ENCODE measurements around the gene WDR27.

The WDR27 gene

DNA sequence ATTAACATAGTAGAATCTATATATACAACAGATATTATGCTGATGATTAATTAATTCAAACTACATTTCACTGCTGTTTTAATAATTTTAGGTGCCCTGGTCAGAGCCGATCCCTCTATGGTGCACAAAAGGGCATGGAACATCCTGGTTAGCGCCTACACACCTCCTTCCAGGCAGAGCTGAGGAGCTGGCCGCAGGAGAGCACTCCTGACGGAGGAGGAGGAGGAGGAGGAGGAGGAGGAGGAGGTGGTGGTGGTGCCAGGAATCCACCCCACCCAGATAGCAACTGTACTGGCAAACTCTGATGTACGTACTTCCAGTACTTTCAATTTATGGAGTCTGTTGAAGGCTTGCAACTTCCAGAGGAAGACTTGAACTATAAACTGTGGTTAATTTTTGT lies 244.1 kb downstream of the WDR27 start:
- H3K4me2 ChIP-seq (ENCODE audit: low read length, poor library complexity, severe bottlenecking) = no peak overlapping the region
- no peaks in the 10 kb centered on the region for H3K27me3 ChIP-seq (ENCODE audit: control insufficient read depth in 1 of 2, insufficient read depth in 1 of 2, low read length in 2 of 2)
- no CpG with 5 or more reads among the region's 5 CpGs for WGBS
- no peak overlapping the region for H4K91ac ChIP-seq (ENCODE audit: low read length)
- peaks cover 8% of the 10 kb centered on the region for H3K4me1 ChIP-seq (ENCODE audit: control insufficient read depth, insufficient read depth, low read depth, low read length)
- no peak overlapping the region for H3K14ac ChIP-seq (ENCODE audit: low read length in 2 of 2)
- peaks cover 0 to 3% of the 10 kb centered on the region in 2 experiments for H3K36me3 ChIP-seq (ENCODE audit: control insufficient read depth in 1 of 2, insufficient read depth in 2 of 2, low read depth in 1 of 2, low read length in 2 of 2)
- no peak overlapping the region for H2BK15ac ChIP-seq (ENCODE audit: low read depth, poor library complexity, severe bottlenecking)
- H3K9ac ChIP-seq (ENCODE audit: low read length) = no peak overlapping the region
- H2AFZ ChIP-seq (ENCODE audit: low read depth, low read length) = no peak overlapping the region
- no peak overlapping the region for H3K4me3 ChIP-seq (ENCODE audit: insufficient read depth in 1 of 2, low read depth in 1 of 2, low read length in 2 of 2)
- no peak overlapping the region for H4K8ac ChIP-seq (ENCODE audit: low read length)
- no peak overlapping the region for H3K18ac ChIP-seq (ENCODE audit: low read depth in 1 of 2, low read length in 2 of 2)
- no peaks in the 10 kb centered on the region for H3K79me1 ChIP-seq (replicated peaks; ENCODE audit: low read length, poor library complexity, severe bottlenecking)
- H3K9me3 ChIP-seq (ENCODE audit: control insufficient read depth, low read length) = peaks cover 29% of the 10 kb centered on the region
- no peak overlapping the region for H2BK12ac ChIP-seq (ENCODE audit: low read length in 2 of 2)
- no peak overlapping the region for H3K23ac ChIP-seq (ENCODE audit: low read length in 2 of 2)
- H2BK5ac ChIP-seq (ENCODE audit: low read depth, low read length, poor library complexity, severe bottlenecking) = no peak overlapping the region
- DNase-seq = no peak
- H3K27ac ChIP-seq (ENCODE audit: low read length, poor library complexity, severe bottlenecking) = no peak overlapping the region
- no peak overlapping the region for H2AK5ac ChIP-seq (ENCODE audit: low read length, severe bottlenecking)
- no peak overlapping the region for H3K4ac ChIP-seq (ENCODE audit: low read depth in 1 of 2, low read length in 2 of 2)
- H2BK120ac ChIP-seq (ENCODE audit: low read depth, low read length) = no peak overlapping the region

DNA sequence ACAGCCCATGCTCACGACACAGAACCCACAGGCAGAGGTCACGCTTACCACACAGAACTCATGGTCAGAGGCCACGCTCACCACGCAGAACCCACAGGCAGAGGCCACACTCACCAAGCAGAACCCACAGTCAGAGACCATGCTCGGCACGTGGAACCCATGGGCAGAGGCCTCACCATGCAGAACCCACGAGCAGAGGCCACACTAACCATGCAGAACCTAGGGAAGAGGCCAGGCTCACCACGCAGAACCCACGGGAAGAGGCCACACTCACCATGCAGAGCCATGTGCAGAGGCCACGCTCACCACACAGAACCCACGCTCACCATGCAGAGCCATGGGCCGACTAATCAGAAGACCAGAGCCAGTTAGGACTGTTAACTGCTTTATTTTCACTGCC lies 245.0 kb downstream of the WDR27 start:
- Histone ChIP-seq H3K23ac (ENCODE audit: low read length in 2 of 2) (no peak overlapping the region), H2BK120ac (ENCODE audit: low read depth, low read length) (no peak overlapping the region), H2BK5ac (ENCODE audit: low read depth, low read length, poor library complexity, severe bottlenecking) (no peak overlapping the region), H3K4me1 (ENCODE audit: control insufficient read depth, insufficient read depth, low read depth, low read length) (peaks cover 12% of the 10 kb centered on the region), H2BK15ac (ENCODE audit: low read depth, poor library complexity, severe bottlenecking) (no peak overlapping the region), H3K27ac (ENCODE audit: low read length, poor library complexity, severe bottlenecking) (no peak overlapping the region), H2AFZ (ENCODE audit: low read depth, low read length) (no peak overlapping the region), H2AK5ac (ENCODE audit: low read length, severe bottlenecking) (no peak overlapping the region), H4K91ac (ENCODE audit: low read length) (no peak overlapping the region), H3K79me1 (replicated peaks; ENCODE audit: low read length, poor library complexity, severe bottlenecking) (no peaks in the 10 kb centered on the region), H3K14ac (ENCODE audit: low read length in 2 of 2) (no peak overlapping the region), H3K9ac (ENCODE audit: low read length) (no peak overlapping the region), H3K27me3 (ENCODE audit: control insufficient read depth in 1 of 2, insufficient read depth in 1 of 2, low read length in 2 of 2) (no peaks in the 10 kb centered on the region), H3K36me3 (ENCODE audit: control insufficient read depth in 1 of 2, insufficient read depth in 2 of 2, low read depth in 1 of 2, low read length in 2 of 2) (peaks cover 0 to 3% of the 10 kb centered on the region in 2 experiments), H4K8ac (ENCODE audit: low read length) (no peak overlapping the region), H3K18ac (ENCODE audit: low read depth in 1 of 2, low read length in 2 of 2) (no peak overlapping the region), H3K4me3 (ENCODE audit: insufficient read depth in 1 of 2, low read depth in 1 of 2, low read length in 2 of 2) (no peak overlapping the region), H3K4me2 (ENCODE audit: low read length, poor library complexity, severe bottlenecking) (no peak overlapping the region), H2BK12ac (ENCODE audit: low read length in 2 of 2) (no peak overlapping the region), H3K9me3 (ENCODE audit: control insufficient read depth, low read length) (peaks cover 23% of the 10 kb centered on the region), H3K4ac (ENCODE audit: low read depth in 1 of 2, low read length in 2 of 2) (no peak overlapping the region)
- 93% methylated on average over 11 of the region's 12 CpGs for WGBS
- DNase-seq = no peak

DNA sequence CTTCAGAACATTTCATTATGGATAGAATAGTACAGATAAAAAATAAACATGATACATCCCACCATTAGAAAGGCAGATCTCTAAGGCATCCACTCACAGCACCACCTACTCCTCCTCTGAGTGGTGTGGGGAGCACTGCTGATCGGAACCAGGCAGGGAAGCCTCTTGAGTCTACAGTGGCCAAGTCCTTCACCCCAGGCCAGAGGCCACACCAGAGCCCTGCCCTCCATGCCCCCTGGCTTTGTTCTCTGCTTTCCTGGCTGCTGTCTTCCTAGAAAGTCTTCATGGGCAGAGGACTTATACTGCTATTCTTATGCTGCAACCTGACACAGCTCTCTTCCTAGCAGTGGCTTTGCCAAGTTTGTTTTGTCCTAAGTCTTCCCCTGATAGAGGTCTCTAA lies 246.4 kb downstream of the WDR27 start:
- Histone ChIP-seq H3K79me1 (replicated peaks; ENCODE audit: low read length, poor library complexity, severe bottlenecking) (no peaks in the 10 kb centered on the region), H3K4me1 (ENCODE audit: control insufficient read depth, insufficient read depth, low read depth, low read length) (peaks cover 16% of the 10 kb centered on the region), H3K4me2 (ENCODE audit: low read length, poor library complexity, severe bottlenecking) (no peak overlapping the region), H3K23ac (ENCODE audit: low read length in 2 of 2) (no peak overlapping the region), H3K4ac (ENCODE audit: low read depth in 1 of 2, low read length in 2 of 2) (no peak overlapping the region), H3K18ac (ENCODE audit: low read depth in 1 of 2, low read length in 2 of 2) (no peak overlapping the region), H2BK5ac (ENCODE audit: low read depth, low read length, poor library complexity, severe bottlenecking) (no peak overlapping the region), H2AK5ac (ENCODE audit: low read length, severe bottlenecking) (peak overlapping the region; percentile 46), H2BK12ac (ENCODE audit: low read length in 2 of 2) (no peak overlapping the region), H3K9me3 (ENCODE audit: control insufficient read depth, low read length) (peaks cover 17% of the 10 kb centered on the region), H3K36me3 (ENCODE audit: control insufficient read depth in 1 of 2, insufficient read depth in 2 of 2, low read depth in 1 of 2, low read length in 2 of 2) (peaks cover 0 to 3% of the 10 kb centered on the region in 2 experiments), H4K8ac (ENCODE audit: low read length) (no peak overlapping the region), H4K91ac (ENCODE audit: low read length) (no peak overlapping the region), H2BK15ac (ENCODE audit: low read depth, poor library complexity, severe bottlenecking) (no peak overlapping the region), H3K27me3 (ENCODE audit: control insufficient read depth in 1 of 2, insufficient read depth in 1 of 2, low read length in 2 of 2) (no peaks in the 10 kb centered on the region), H3K27ac (ENCODE audit: low read length, poor library complexity, severe bottlenecking) (no peak overlapping the region), H3K9ac (ENCODE audit: low read length) (peak overlapping the region; percentile 23), H2AFZ (ENCODE audit: low read depth, low read length) (no peak overlapping the region), H3K14ac (ENCODE audit: low read length in 2 of 2) (no peak overlapping the region), H3K4me3 (ENCODE audit: insufficient read depth in 1 of 2, low read depth in 1 of 2, low read length in 2 of 2) (no peak overlapping the region), H2BK120ac (ENCODE audit: low read depth, low read length) (no peak overlapping the region)
- DNase-seq = no peak
- WGBS = 97% methylated on average over 1 of the region's 1 CpG

DNA sequence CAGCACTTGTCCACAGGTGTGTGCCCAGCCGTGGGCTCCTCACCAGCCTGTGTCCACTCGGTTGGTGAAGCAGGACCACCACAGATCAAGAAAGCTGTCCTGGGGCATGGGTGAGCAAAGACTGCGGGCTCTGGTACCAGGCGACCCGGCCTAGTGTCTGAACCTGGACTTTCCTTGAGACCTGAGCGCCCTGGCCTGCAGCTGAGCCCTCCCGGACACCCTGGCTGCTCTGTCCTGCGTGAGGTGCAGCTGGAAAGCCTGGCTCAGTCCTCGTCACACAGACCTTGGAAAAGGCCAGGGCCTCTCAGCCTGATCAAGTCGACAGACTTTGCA lies 247.0 kb downstream of the WDR27 start:
- no peak overlapping the region for H3K27ac ChIP-seq (ENCODE audit: low read length, poor library complexity, severe bottlenecking)
- no peak overlapping the region for H3K14ac ChIP-seq (ENCODE audit: low read length in 2 of 2)
- H3K23ac ChIP-seq (ENCODE audit: low read length in 2 of 2) = no peak overlapping the region
- H4K91ac ChIP-seq (ENCODE audit: low read length) = no peak overlapping the region
- H3K4me2 ChIP-seq (ENCODE audit: low read length, poor library complexity, severe bottlenecking) = no peak overlapping the region
- H2BK5ac ChIP-seq (ENCODE audit: low read depth, low read length, poor library complexity, severe bottlenecking) = no peak overlapping the region
- no peak overlapping the region for H3K4ac ChIP-seq (ENCODE audit: low read depth in 1 of 2, low read length in 2 of 2)
- no peaks in the 10 kb centered on the region for H3K27me3 ChIP-seq (ENCODE audit: control insufficient read depth in 1 of 2, insufficient read depth in 1 of 2, low read length in 2 of 2)
- H2BK120ac ChIP-seq (ENCODE audit: low read depth, low read length) = no peak overlapping the region
- no peak overlapping the region for H2AFZ ChIP-seq (ENCODE audit: low read depth, low read length)
- peaks cover 0 to 3% of the 10 kb centered on the region in 2 experiments for H3K36me3 ChIP-seq (ENCODE audit: control insufficient read depth in 1 of 2, insufficient read depth in 2 of 2, low read depth in 1 of 2, low read length in 2 of 2)
- no peak overlapping the region for H2AK5ac ChIP-seq (ENCODE audit: low read length, severe bottlenecking)
- DNase-seq = no peak
- no peak overlapping the region for H2BK12ac ChIP-seq (ENCODE audit: low read length in 2 of 2)
- no peak overlapping the region for H3K4me3 ChIP-seq (ENCODE audit: insufficient read depth in 1 of 2, low read depth in 1 of 2, low read length in 2 of 2)
- no peak overlapping the region for H4K8ac ChIP-seq (ENCODE audit: low read length)
- H2BK15ac ChIP-seq (ENCODE audit: low read depth, poor library complexity, severe bottlenecking) = no peak overlapping the region
- H3K18ac ChIP-seq (ENCODE audit: low read depth in 1 of 2, low read length in 2 of 2) = no peak overlapping the region
- WGBS = 85% methylated on average over 9 of the region's 10 CpGs
- peak overlapping the region; percentile 23 for H3K9ac ChIP-seq (ENCODE audit: low read length)
- H3K79me1 ChIP-seq (replicated peaks; ENCODE audit: low read length, poor library complexity, severe bottlenecking) = no peaks in the 10 kb centered on the region
- H3K4me1 ChIP-seq (ENCODE audit: control insufficient read depth, insufficient read depth, low read depth, low read length) = peaks cover 21% of the 10 kb centered on the region
- peaks cover 10% of the 10 kb centered on the region for H3K9me3 ChIP-seq (ENCODE audit: control insufficient read depth, low read length)
